A549 (cell line): ENCODE results near the gene AFAP1L2. TPM values are rescaled to one million over a fixed set of nuclear protein-coding genes. Genes with fewer than 3 reads are reported as not detected.

ENCODE experiments used
- ATAC-seq, 2 experiments: fragments of 200-7000 bp in 1 of 2; fragments of >200 bp in 1 of 2; cut with Nextera tagmentation in 1 of 2; cut with Tn5 transposase in 1 of 2; 3 replicates each; pipeline versions ENCODE4 v1.8.0 to v1.9.1; 2018 to 2020; ENCODE audit warnings: mild to moderate bottlenecking in 1 of 2, moderate library complexity in 1 of 2
- CTCF ChIA-PET: fragments of 300-600 bp; sonication (Branson Sonifier 250); formaldehyde crosslinking; extraction: SDS; loops from one replicate; lab custom pipeline; 2021; ENCODE audit warnings: antibody characterized with exemption, inconsistent platforms; lab: Yijun Ruan, JAX
- POLR2A ChIA-PET: fragments of 350-600 bp; formaldehyde crosslinking; extraction: SDS; loops from one replicate; lab custom pipeline; 2021; ENCODE audit warnings: antibody characterized with exemption, inconsistent platforms; lab: Yijun Ruan, JAX
- DNase-seq, 2 experiments: peaks; one replicate each; pipeline versions ENCODE4 v3.0.0 to v3.0.0-alpha.2; 2011 to 2016; ENCODE audit warnings: low read depth in 1 of 2, low spot score in 1 of 2
- FAIRE-seq: peaks from 2 replicates; lab custom pipeline; 2011; peaks lifted over from hg19 to GRCh38; lab: Jason Lieb, UNC
- H3K27ac ChIP-seq, 2 experiments: fragments of >200 bp; sonication (Bioruptor Twin); formaldehyde crosslinking; 3 replicates each; pipeline ENCODE4 v1.5.1; 2016 to 2017
- H3K4me1 ChIP-seq: fragments of >200 bp; sonication (Bioruptor Twin); formaldehyde crosslinking; 3 replicates; pipeline ENCODE4 v1.6.1; 2016
- H3K4me2 ChIP-seq: fragments of >200 bp; sonication (Bioruptor Twin); formaldehyde crosslinking; 3 replicates; pipeline ENCODE4 v1.6.1; 2016
- H3K4me3 ChIP-seq: fragments of >200 bp; sonication (Bioruptor Twin); formaldehyde crosslinking; 3 replicates; pipeline ENCODE4 v1.5.1; 2016
- H3K9me3 ChIP-seq: fragments of >200 bp; sonication (Bioruptor Twin); formaldehyde crosslinking; 3 replicates; pipeline ENCODE4 v1.6.1; 2016
- ATOH8 ChIP-seq: fragments of 250-450 bp; sonication (Bioruptor Pico); IDR thresholded peaks from 2 replicates; pipeline ENCODE4 v1.5.0; 2020; ENCODE audit warnings: low read depth, mild to moderate bottlenecking, moderate library complexity
- BCL3 ChIP-seq: fragments of >200 bp; sonication (Bioruptor Twin); formaldehyde crosslinking; IDR thresholded peaks from 3 replicates; pipeline ENCODE4 v1.6.1; 2016
- CBX8 ChIP-seq: fragments of 200-600 bp; sonication (generic); IDR thresholded peaks from 2 replicates; pipeline ENCODE4 v1.6.1; 2016
- CEBPB ChIP-seq, 2 experiments: fragments of >200 bp in 1 of 2; sonication (Bioruptor Twin) in 1 of 2; formaldehyde crosslinking in 1 of 2; IDR thresholded peaks; 2 replicates each; pipeline ENCODE4 v1.6.1; 2012 to 2016
- CHD4 ChIP-seq: fragments of 200-600 bp; sonication (generic); IDR thresholded peaks from 2 replicates; pipeline ENCODE4 v1.6.1; 2016; ENCODE audit warnings: antibody characterized with exemption, mild to moderate bottlenecking, borderline replicate concordance
- CTCF ChIP-seq: fragments of >200 bp; sonication (Bioruptor Twin); formaldehyde crosslinking; IDR thresholded peaks from 3 replicates; pipeline ENCODE4 v1.5.1; 2016
- EHMT2 ChIP-seq: fragments of 200-600 bp; sonication (generic); IDR thresholded peaks from 2 replicates; pipeline ENCODE4 v1.6.1; 2016; ENCODE audit warnings: antibody characterized with exemption, low read depth, mild to moderate bottlenecking, moderate library complexity
- ELK1 ChIP-seq: fragments of 150-350 bp; IDR thresholded peaks from 2 replicates; pipeline ENCODE4 v1.6.1; 2014; ENCODE audit warnings: low read depth, mild to moderate bottlenecking, low read length
- EP300 ChIP-seq, 2 experiments: fragments of >200 bp; sonication (Bioruptor Twin); formaldehyde crosslinking; IDR thresholded peaks; 2 replicates in 1 of 2; 3 replicates in 1 of 2; pipeline ENCODE4 v1.6.1; 2016 to 2017
- FOSB ChIP-seq: fragments of 250-450 bp; sonication (Bioruptor Pico); IDR thresholded peaks from 2 replicates; pipeline ENCODE4 v1.5.0; 2020; ENCODE audit warnings: mild to moderate bottlenecking, moderate library complexity
- FOSL2 ChIP-seq, 2 experiments: fragments of 450-650 bp in 1 of 2; fragments of >200 bp in 1 of 2; sonication (Bioruptor Twin) in 1 of 2; formaldehyde crosslinking; IDR thresholded peaks; 2 replicates each; pipeline versions ENCODE4 v1.5.0 to v1.6.1; 2016 to 2020; ENCODE audit warnings: mild to moderate bottlenecking in 1 of 2, moderate library complexity in 1 of 2
- FOXS1 ChIP-seq: fragments of 250-450 bp; sonication (Bioruptor Pico); IDR thresholded peaks from 2 replicates; pipeline ENCODE4 v1.5.0; 2020; ENCODE audit warnings: mild to moderate bottlenecking, moderate library complexity
- HEYL ChIP-seq: fragments of 250-450 bp; sonication (Bioruptor Pico); IDR thresholded peaks from 2 replicates; pipeline ENCODE4 v1.8.0; 2021; ENCODE audit warnings: mild to moderate bottlenecking, moderate library complexity
- HMGXB4 ChIP-seq: fragments of 250-450 bp; sonication (Bioruptor Pico); IDR thresholded peaks from 2 replicates; pipeline ENCODE4 v1.5.0; 2021; ENCODE audit warnings: mild to moderate bottlenecking, moderate library complexity, borderline replicate concordance
- HOXB5 ChIP-seq: fragments of 250-450 bp; sonication (Bioruptor Pico); IDR thresholded peaks from 2 replicates; pipeline ENCODE4 v1.5.0; 2020; ENCODE audit warnings: mild to moderate bottlenecking, moderate library complexity
- JUN ChIP-seq, 2 experiments: fragments of >200 bp; sonication (Bioruptor Twin); formaldehyde crosslinking; IDR thresholded peaks; 2 replicates in 1 of 2; 3 replicates in 1 of 2; pipeline ENCODE4 v1.6.1; 2016 to 2017
- JUNB ChIP-seq: fragments of >200 bp; sonication (Bioruptor Twin); formaldehyde crosslinking; IDR thresholded peaks from 2 replicates; pipeline ENCODE4 v1.6.1; 2016
- MAX ChIP-seq: IDR thresholded peaks from 2 replicates; pipeline ENCODE4 v1.6.1; 2012
- MAZ ChIP-seq: fragments of 150-350 bp; IDR thresholded peaks from 2 replicates; pipeline ENCODE4 v1.6.1; 2014; ENCODE audit warnings: antibody characterized with exemption, low read depth, low read length, borderline replicate concordance
- NPAS2 ChIP-seq: fragments of 250-450 bp; sonication (Bioruptor Pico); IDR thresholded peaks from 2 replicates; pipeline ENCODE4 v1.8.0; 2022; ENCODE audit warnings: mild to moderate bottlenecking, moderate library complexity, borderline replicate concordance
- POLR2AphosphoS2 ChIP-seq: conservative IDR thresholded peaks from 2 replicates; pipeline ENCODE4 v1.6.1; 2012; ENCODE audit warnings: low read length, improper control_type of control experiment, inconsistent platforms
- REST ChIP-seq: fragments of 200-600 bp; sonication (generic); IDR thresholded peaks from 2 replicates; pipeline ENCODE4 v1.6.1; 2016; ENCODE audit warnings: antibody characterized with exemption, mild to moderate bottlenecking, moderate library complexity
- RFX5 ChIP-seq: fragments of 450-650 bp; IDR thresholded peaks from 2 replicates; pipeline ENCODE4 v1.7.1; 2014; ENCODE audit warnings: antibody characterized with exemption, mild to moderate bottlenecking, moderate library complexity
- ZC3H11A ChIP-seq: fragments of 450-650 bp; IDR thresholded peaks from 2 replicates; pipeline ENCODE4 v1.6.1; 2014; ENCODE audit warnings: antibody characterized with exemption, mild to moderate bottlenecking
- ZFP36 ChIP-seq: fragments of 450-650 bp; IDR thresholded peaks from 2 replicates; pipeline ENCODE4 v1.6.1; 2014; ENCODE audit warnings: borderline replicate concordance; ENCODE audit not compliant: partially characterized antibody
- ZNF302 ChIP-seq: fragments of 250-450 bp; sonication (Bioruptor Pico); IDR thresholded peaks from 2 replicates; pipeline ENCODE4 v1.9.0; 2021; ENCODE audit warnings: inconsistent platforms, mild to moderate bottlenecking, moderate library complexity
- WGBS: methylation state at CpG from one replicate; pipeline ENCODE4 v1.1.6; 2017; ENCODE audit errors: missing lambda C conversion rate; 5-methylcytosine and 5-hydroxymethylcytosine counted together
- polyA plus RNA-seq, 4 experiments: library from polyadenylated mRNA; depleted of rRNA in 3 of 4; stranded (reverse); fragments of >200 nt; fragmentation: RNase III in 1 of 4; extraction: RNeasy Plus Mini Kit Qiagen cat#74134 plus additional on column Dnase treatment in 1 of 4; gene quantifications; 2 replicates in 3 of 4; 3 replicates in 1 of 4; pipeline ENCODE4 v1.2.3, GENCODE V29; 2011 to 2017

Gene AFAP1L2
- polyA plus RNA-seq, 2 of the 4 experiments (the other 2 are of a cell fraction), result 19.6 to 27.3 TPM

- no peak for FAIRE-seq
- WGBS, result 71% methylated on average over 6 of the region's 6 CpGs
- no peak overlapping the region for H3K4me3 ChIP-seq
- no peak for ATAC-seq
- TF ChIP-seq ZFP36, result no peak
- no peak for TF ChIP-seq ATOH8 (CRISPR knock-in tag)
- no peak for TF ChIP-seq FOSL2 (IDR thresholded peaks at IDR 0.05)
- TF ChIP-seq FOSL2 (CRISPR knock-in tag; IDR thresholded peaks at IDR 0.05), result no peak
- no peak for TF ChIP-seq HMGXB4 (CRISPR knock-in tag)
- no peak for TF ChIP-seq ZC3H11A
- no peak for TF ChIP-seq CEBPB (IDR thresholded peaks at IDR 0.05)
- TF ChIP-seq JUNB, result no peak
- TF ChIP-seq EP300 (IDR thresholded peaks at IDR 0.05), result no peak
- no peak for TF ChIP-seq CHD4
- no peak for TF ChIP-seq POLR2AphosphoS2
- no peak for TF ChIP-seq CBX8
- TF ChIP-seq MAZ, result no peak
- no peak for TF ChIP-seq FOXS1 (CRISPR knock-in tag)
- TF ChIP-seq HOXB5 (CRISPR knock-in tag), result no peak
- no peak for TF ChIP-seq BCL3
- no peak for TF ChIP-seq FOSB (CRISPR knock-in tag)
- TF ChIP-seq, all 56 proteins: peak for 0
- ChIA-PET CTCF (interaction anchor here (0.7 to 3.5 kb wide), 3 partner anchors 10 to 106 kb away, joined by 3 to 11 read pairs (median 3); no protein-coding TSS in a partner anchor), POLR2A (no interaction called here)
- Histone ChIP-seq H3K4me2 (no peak overlapping the region), H3K27ac (no peak overlapping the region), H3K9me3 (no peaks in the 10 kb centered on the region), H3K4me1 (peaks cover 6% of the 10 kb centered on the region)
- DNase-seq, result no peak
Measured at GRCh38 chr10:114276671-114277070, 127.6 kb downstream of the AFAP1L2 start.

- CTCF ChIA-PET, result interaction anchor here (0.7 to 3.5 kb wide), 3 partner anchors 10 to 106 kb away, joined by 3 to 11 read pairs (median 3); no protein-coding TSS in a partner anchor
- TF ChIP-seq MAZ (no peak), JUN (IDR thresholded peaks at IDR 0.05) (no peak), ZFP36 (no peak), EHMT2 (no peak), FOXS1 (CRISPR knock-in tag) (no peak), HEYL (no peak), FOSL2 (IDR thresholded peaks at IDR 0.05) (no peak), FOSL2 (CRISPR knock-in tag; IDR thresholded peaks at IDR 0.05) (no peak), RFX5 (no peak), MAX (no peak), ELK1 (no peak), NPAS2 (CRISPR knock-in tag) (no peak), CEBPB (IDR thresholded peaks at IDR 0.05) (no peak), CTCF (no peak), REST (no peak), ZNF302 (CRISPR knock-in tag) (no peak), FOSB (CRISPR knock-in tag) (no peak)
Measured at GRCh38 chr10:114276066-114276465, 128.2 kb downstream of the AFAP1L2 start.

More at GRCh38 chr10:114276066-114276465, 128.2 kb downstream of the AFAP1L2 start:
- Histone ChIP-seq H3K27ac (no peak overlapping the region), H3K9me3 (no peaks in the 10 kb centered on the region), H3K4me3 (no peak overlapping the region), H3K4me2 (no peak overlapping the region), H3K4me1 (peaks cover 12% of the 10 kb centered on the region)
- FAIRE-seq, result no peak
- POLR2A ChIA-PET, result no interaction called here
- no peak for DNase-seq
- WGBS, result 68% methylated on average over 6 of the region's 6 CpGs
- ATAC-seq, result no peak
